NCI-H2171 treated with DMSO at 0.1 percent for 48 hours (cell line): ENCODE results near the gene ATP10B.

ENCODE experiments used
- DNase-seq: peaks from one replicate; lab custom pipeline; 2025; lab: John Stamatoyannopoulos, UW

The ATP10B gene

GRCh38 chr5:160548949-160549645 lies 302.9 kb downstream of the ATP10B start:
- no peak for DNase-seq

- DNase-seq = no peak
These were observed 304.1 kb downstream of the ATP10B start for GRCh38 chr5:160547872-160548271.

GRCh38 chr5:160547061-160547460 lies 304.9 kb downstream of the ATP10B start:
- no peak for DNase-seq

DNA sequence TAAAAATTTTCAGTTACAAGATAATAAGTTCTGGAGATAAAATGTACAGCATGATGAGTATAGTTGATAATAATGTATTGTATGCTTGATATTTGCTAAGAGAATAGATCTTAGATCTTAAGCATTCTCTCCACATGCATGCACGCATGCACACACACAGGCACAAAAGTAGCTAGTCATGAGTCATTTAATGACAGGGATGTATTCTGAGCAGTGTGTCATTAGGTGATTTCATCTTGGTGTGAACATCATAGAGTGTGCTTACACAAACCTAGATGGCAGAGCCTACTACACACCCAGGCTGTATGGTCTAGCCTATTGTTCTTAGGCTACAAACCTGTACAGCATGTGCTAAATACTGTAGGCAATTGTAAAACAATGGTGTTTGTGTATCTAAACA lies 306.2 kb downstream of the ATP10B start:
- DNase-seq = no peak

- DNase-seq = no peak
These were observed 308.6 kb downstream of the ATP10B start for GRCh38 chr5:160543395-160543794.

DNA sequence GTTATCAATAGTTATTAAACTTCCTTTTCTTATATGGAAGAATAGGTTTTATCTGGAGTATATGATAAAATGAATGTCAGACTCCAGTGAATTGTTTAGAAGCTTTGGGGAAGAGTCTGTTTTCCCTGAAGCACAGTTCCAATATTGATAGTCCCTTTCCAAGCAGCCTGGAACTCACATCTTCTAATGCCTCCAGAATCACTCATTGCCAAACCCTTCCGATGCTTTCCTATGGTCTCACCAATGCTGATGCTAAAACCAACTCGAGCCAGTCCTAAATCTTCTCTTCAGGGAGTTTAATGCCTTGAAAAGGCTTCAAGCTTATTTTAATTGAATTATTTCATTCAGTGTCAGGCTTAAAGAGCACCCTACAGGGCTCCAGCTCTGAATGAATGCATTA lies 309.2 kb downstream of the ATP10B start:
- DNase-seq = no peak

DNA sequence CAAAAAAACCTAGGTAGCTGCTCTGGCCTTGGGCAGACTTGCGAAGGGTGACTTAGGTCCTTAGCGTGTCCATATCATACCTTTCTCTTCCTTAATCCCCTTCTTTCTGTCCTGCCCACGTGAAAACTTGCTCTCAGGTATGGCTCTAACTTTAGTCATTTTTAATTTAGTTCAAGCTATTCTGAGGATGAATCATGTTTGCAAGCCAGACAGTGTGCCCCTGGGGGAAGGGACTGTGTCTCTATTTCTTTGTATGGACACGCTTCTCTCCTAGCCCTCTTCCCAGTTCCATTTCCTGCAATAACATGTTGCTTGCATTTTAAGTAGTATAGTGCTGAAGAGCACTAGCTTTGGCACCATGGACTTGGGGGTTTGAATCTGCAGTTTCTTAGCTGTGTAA lies 309.7 kb downstream of the ATP10B start:
- no peak for DNase-seq

DNA sequence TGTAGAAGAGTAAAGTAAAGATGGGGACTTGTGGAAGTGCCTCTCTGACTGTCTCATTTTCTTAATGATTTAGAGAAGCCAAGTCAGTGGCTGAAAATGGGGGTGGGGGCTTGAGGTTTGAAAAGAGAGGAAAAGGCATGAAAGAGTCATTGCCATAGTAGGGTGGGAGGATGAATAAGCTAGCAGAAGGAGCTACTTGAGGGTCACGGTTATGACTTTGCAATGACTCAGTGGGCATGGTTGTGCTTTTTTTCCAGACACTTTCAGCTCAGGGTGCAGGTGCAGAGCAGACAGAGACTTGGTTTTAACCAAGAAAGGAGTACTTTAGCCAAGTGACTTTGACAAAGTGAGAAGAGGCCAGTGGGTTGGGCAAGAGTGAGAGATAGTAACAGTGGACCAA lies 312.6 kb downstream of the ATP10B start:
- DNase-seq = no peak

- no peak for DNase-seq
These were observed 314.1 kb downstream of the ATP10B start for GRCh38 chr5:160537940-160538339.

GRCh38 chr5:160537116-160537515 lies 314.9 kb downstream of the ATP10B start:
- DNase-seq = no peak

GRCh38 chr5:160534914-160535313 lies 317.1 kb downstream of the ATP10B start:
- no peak for DNase-seq

DNA sequence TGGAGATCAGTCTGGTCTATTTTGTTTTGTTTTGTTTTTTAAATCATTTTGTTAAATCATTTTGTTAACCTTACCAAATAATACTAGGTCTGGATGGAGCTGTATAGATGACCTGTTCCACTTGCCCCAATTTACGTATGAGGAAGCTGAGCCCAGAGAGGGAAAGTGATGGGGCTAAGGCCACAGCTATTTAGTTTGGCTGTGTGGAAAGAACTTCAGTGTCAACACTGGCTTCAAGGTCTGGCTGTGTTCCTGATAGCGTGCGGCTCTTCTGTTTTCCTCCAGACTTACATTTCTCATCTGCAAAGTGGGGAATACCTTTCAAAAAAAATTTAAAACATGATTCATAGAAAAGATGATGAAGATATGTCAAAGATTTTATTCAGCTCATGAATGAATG lies 317.9 kb downstream of the ATP10B start:
- DNase-seq = no peak

- no peak for DNase-seq
These were observed 326.3 kb downstream of the ATP10B start for GRCh38 chr5:160525471-160526261.

GRCh38 chr5:160524827-160525226 lies 327.2 kb downstream of the ATP10B start:
- DNase-seq = peak; percentile 4

GRCh38 chr5:160523502-160524163 lies 328.4 kb downstream of the ATP10B start:
- DNase-seq = no peak

- DNase-seq = no peak
These were observed 330.7 kb downstream of the ATP10B start for GRCh38 chr5:160521392-160521663.

GRCh38 chr5:160520609-160521391 lies 331.2 kb downstream of the ATP10B start:
- no peak for DNase-seq

DNA sequence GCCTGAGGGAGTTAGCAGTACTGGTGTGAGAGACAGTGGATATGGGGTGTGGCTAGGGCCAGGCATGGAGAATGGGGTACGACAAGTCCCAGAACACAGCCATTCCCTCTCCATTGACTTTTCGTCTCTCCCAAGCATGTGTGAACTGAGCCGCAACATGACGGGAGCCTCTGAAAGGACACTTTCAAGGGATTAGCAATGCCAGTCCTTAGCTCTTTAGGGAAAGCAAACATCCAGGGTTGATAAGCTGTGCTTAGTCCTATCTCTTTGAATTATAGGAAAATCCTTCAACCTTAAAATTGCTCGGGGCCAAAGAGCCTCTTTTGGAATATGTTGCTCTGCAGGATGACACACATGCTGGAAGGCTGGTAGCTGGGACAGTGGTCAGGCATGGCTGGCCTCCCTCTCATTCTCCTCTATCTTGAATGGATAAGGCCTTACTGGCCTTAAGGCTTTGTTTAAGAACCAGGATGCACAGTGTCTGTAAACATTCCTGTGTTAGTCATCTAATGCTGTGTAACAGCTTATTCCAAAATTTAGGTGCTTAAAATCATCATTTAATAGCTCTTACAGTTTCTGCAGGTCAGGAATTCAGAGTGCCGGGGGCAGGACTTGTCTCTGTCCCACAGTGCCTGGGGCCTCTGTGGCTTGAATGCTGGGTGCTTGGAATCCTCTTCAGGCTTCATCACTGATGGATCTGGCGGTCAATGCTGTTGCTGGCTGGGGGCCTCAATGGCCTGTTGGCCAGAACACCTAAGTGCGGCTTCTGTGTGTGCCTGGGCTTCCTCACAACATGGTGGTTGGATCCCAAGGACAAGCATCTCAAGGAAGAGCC lies 335.1 kb downstream of the ATP10B start:
- no peak for DNase-seq

- no peak for DNase-seq
These were observed 337.1 kb downstream of the ATP10B start for GRCh38 chr5:160514866-160515265.

GRCh38 chr5:160514191-160514590 lies 337.8 kb downstream of the ATP10B start:
- DNase-seq = no peak

- no peak for DNase-seq
These were observed 338.5 kb downstream of the ATP10B start for GRCh38 chr5:160513485-160513884.
